HEK293 (cell line): Measurements from ENCODE around the gene OR52I1.

Experiments
- CTCF ChIA-PET: fragments of 350-600 bp; formaldehyde crosslinking; extraction: SDS; loops from one replicate; lab custom pipeline; 2021; ENCODE audit warnings: antibody characterized with exemption; lab: Yijun Ruan, JAX
- POLR2A ChIA-PET: fragments of 300-600 bp; formaldehyde crosslinking; extraction: SDS; loops from one replicate; lab custom pipeline; 2020; ENCODE audit warnings: antibody characterized with exemption, inconsistent platforms; lab: Yijun Ruan, JAX
- H3K27ac ChIP-seq: fragments of 200-500 bp; sonication (Bioruptor generic); 2 replicates; pipeline ENCODE4 v1.5.1; 2014; ENCODE audit warnings: low read depth, low read length, control low read depth, inconsistent platforms; ENCODE audit errors: extremely low read depth
- H3K36me3 ChIP-seq, 2 experiments: fragments of 200-500 bp in 1 of 2; sonication (Bioruptor generic) in 1 of 2; 1 replicate in 1 of 2; 2 replicates in 1 of 2; pipeline ENCODE4 v1.5.1; 2014 to 2017; ENCODE audit warnings: inconsistent platforms in 2 of 2, low read length in 2 of 2; ENCODE audit not compliant: control insufficient read depth in 2 of 2, insufficient read depth in 1 of 2
- H3K4me1 ChIP-seq: fragments of 200-500 bp; sonication (Bioruptor generic); 2 replicates; pipeline ENCODE4 v1.5.1; 2014; ENCODE audit warnings: mild to moderate bottlenecking, low read length, inconsistent platforms; ENCODE audit not compliant: control insufficient read depth, insufficient read depth
- H3K4me3 ChIP-seq: 2 replicates; pipeline ENCODE4 v1.5.1; 2011; ENCODE audit warnings: low read depth, mild to moderate bottlenecking, control low read depth, low read length, moderate library complexity
- H3K9me3 ChIP-seq: fragments of 200-500 bp; sonication (Bioruptor generic); 2 replicates; pipeline ENCODE4 v1.5.1; 2014; ENCODE audit warnings: low read depth, low read length, inconsistent platforms; ENCODE audit not compliant: control insufficient read depth, insufficient read depth
- BCL11B ChIP-seq: fragments of 450-650 bp; formaldehyde crosslinking; IDR thresholded peaks from 2 replicates; pipeline ENCODE4 v1.5.1; 2016; ENCODE audit warnings: low read depth, missing biosample characterization, missing genetic modification characterization
- GLIS2 ChIP-seq: fragments of 450-650 bp; formaldehyde crosslinking; IDR thresholded peaks from 2 replicates; pipeline ENCODE4 v1.5.1; 2016; ENCODE audit warnings: missing biosample characterization, missing genetic modification characterization
- HOXC10 ChIP-seq: sonication (generic); formaldehyde crosslinking; IDR thresholded peaks from 2 replicates; pipeline ENCODE4 v1.8.1; 2023; ENCODE audit warnings: mild to moderate bottlenecking, missing genetic modification reagents
- HOXD13 ChIP-seq: sonication (generic); formaldehyde crosslinking; IDR thresholded peaks from 2 replicates; pipeline ENCODE4 v1.8.0; 2022; ENCODE audit warnings: missing genetic modification reagents, borderline replicate concordance
- INSM2 ChIP-seq: fragments of 450-650 bp; formaldehyde crosslinking; IDR thresholded peaks from 2 replicates; pipeline ENCODE4 v1.5.1; 2016; ENCODE audit warnings: missing biosample characterization, missing genetic modification characterization
- KLF1 ChIP-seq: fragments of 450-650 bp; formaldehyde crosslinking; IDR thresholded peaks from 2 replicates; pipeline ENCODE4 v1.5.1; 2016; ENCODE audit warnings: missing biosample characterization, missing genetic modification characterization
- OVOL3 ChIP-seq: fragments of 450-650 bp; formaldehyde crosslinking; IDR thresholded peaks from 2 replicates; pipeline ENCODE4 v1.5.1; 2016; ENCODE audit warnings: missing biosample characterization, missing genetic modification characterization
- PRDM1 ChIP-seq: fragments of 450-650 bp; formaldehyde crosslinking; IDR thresholded peaks from 2 replicates; pipeline ENCODE4; 2016; ENCODE audit warnings: missing biosample characterization, missing genetic modification characterization
- REPIN1 ChIP-seq: fragments of 450-650 bp; formaldehyde crosslinking; IDR thresholded peaks from 2 replicates; pipeline ENCODE4 v1.5.1; 2017; ENCODE audit warnings: missing biosample characterization, missing genetic modification characterization, low read depth
- ZBTB10 ChIP-seq: fragments of 450-650 bp; formaldehyde crosslinking; IDR thresholded peaks from 2 replicates; pipeline ENCODE4 v1.5.1; 2016; ENCODE audit warnings: missing biosample characterization, missing genetic modification characterization
- ZBTB17 ChIP-seq: fragments of 450-650 bp; formaldehyde crosslinking; IDR thresholded peaks from 2 replicates; pipeline ENCODE4 v1.5.1; 2016; ENCODE audit warnings: missing biosample characterization, missing genetic modification characterization
- ZBTB6 ChIP-seq: fragments of 450-650 bp; formaldehyde crosslinking; IDR thresholded peaks from 2 replicates; pipeline ENCODE4 v1.5.1; 2017; ENCODE audit warnings: missing biosample characterization, missing genetic modification characterization
- ZIC2 ChIP-seq: fragments of 450-650 bp; formaldehyde crosslinking; IDR thresholded peaks from 2 replicates; pipeline ENCODE4 v1.5.1; 2016; ENCODE audit warnings: missing biosample characterization, missing genetic modification characterization
- ZNF114 ChIP-seq: fragments of 450-650 bp; formaldehyde crosslinking; IDR thresholded peaks from 2 replicates; pipeline ENCODE4 v1.5.0; 2017; ENCODE audit warnings: missing biosample characterization, missing genetic modification characterization
- ZNF214 ChIP-seq: fragments of 450-650 bp; formaldehyde crosslinking; IDR thresholded peaks from 2 replicates; pipeline ENCODE4 v1.5.1; 2017; ENCODE audit warnings: missing biosample characterization, mild to moderate bottlenecking, missing genetic modification characterization, borderline replicate concordance
- ZNF24 ChIP-seq: fragments of 450-650 bp; formaldehyde crosslinking; IDR thresholded peaks from 2 replicates; pipeline ENCODE4 v1.5.1; 2016; ENCODE audit warnings: missing biosample characterization, missing genetic modification characterization
- ZNF354C ChIP-seq: fragments of 450-650 bp; formaldehyde crosslinking; IDR thresholded peaks from 2 replicates; pipeline ENCODE4 v1.5.1; 2016; ENCODE audit warnings: missing biosample characterization, missing genetic modification characterization, low read depth, borderline replicate concordance
- ZNF391 ChIP-seq: fragments of 450-650 bp; formaldehyde crosslinking; IDR thresholded peaks from 2 replicates; pipeline ENCODE4 v1.5.1; 2016; ENCODE audit warnings: low read depth, missing biosample characterization, missing genetic modification characterization, borderline replicate concordance
- ZNF514 ChIP-seq: fragments of 450-650 bp; formaldehyde crosslinking; IDR thresholded peaks from 2 replicates; pipeline ENCODE4 v1.5.1; 2016; ENCODE audit warnings: missing biosample characterization, missing genetic modification characterization
- ZNF529 ChIP-seq: fragments of 450-650 bp; formaldehyde crosslinking; IDR thresholded peaks from 2 replicates; pipeline ENCODE4 v1.5.1; 2017; ENCODE audit warnings: missing genetic modification characterization, missing biosample characterization; ENCODE audit not compliant: insufficient replicate concordance
- ZNF664 ChIP-seq: fragments of 450-650 bp; formaldehyde crosslinking; IDR thresholded peaks from 2 replicates; pipeline ENCODE4 v1.5.1; 2016; ENCODE audit warnings: missing biosample characterization, missing genetic modification characterization
- ZNF677 ChIP-seq: fragments of 450-650 bp; IDR thresholded peaks from 2 replicates; pipeline ENCODE4 v1.5.0; 2018; ENCODE audit warnings: missing biosample characterization, mild to moderate bottlenecking, missing genetic modification characterization, moderate library complexity
- ZNF747 ChIP-seq: fragments of 450-650 bp; formaldehyde crosslinking; IDR thresholded peaks from 2 replicates; pipeline ENCODE4 v1.5.1; 2016; ENCODE audit warnings: missing biosample characterization, missing genetic modification characterization
- ZNF777 ChIP-seq: fragments of 450-650 bp; formaldehyde crosslinking; IDR thresholded peaks from 2 replicates; pipeline ENCODE4 v1.5.1; 2017; ENCODE audit warnings: missing biosample characterization, missing genetic modification characterization, borderline replicate concordance
- TF ChIP-seq, protein P1 (sequence below): fragments of 450-650 bp; formaldehyde crosslinking; IDR thresholded peaks from 2 replicates; pipeline ENCODE4 v1.5.1; 2016; ENCODE audit warnings: missing biosample characterization, missing genetic modification characterization
- TF ChIP-seq, protein P2 (sequence below): fragments of 450-650 bp; formaldehyde crosslinking; IDR thresholded peaks from 2 replicates; pipeline ENCODE4 v1.5.1; 2017; ENCODE audit warnings: missing biosample characterization, missing genetic modification characterization
- TF ChIP-seq, protein P3 (sequence below): fragments of 450-650 bp; IDR thresholded peaks from 2 replicates; pipeline ENCODE4 v1.5.1; 2018; ENCODE audit warnings: missing biosample characterization, mild to moderate bottlenecking, missing genetic modification characterization

The OR52I1 gene

DNA sequence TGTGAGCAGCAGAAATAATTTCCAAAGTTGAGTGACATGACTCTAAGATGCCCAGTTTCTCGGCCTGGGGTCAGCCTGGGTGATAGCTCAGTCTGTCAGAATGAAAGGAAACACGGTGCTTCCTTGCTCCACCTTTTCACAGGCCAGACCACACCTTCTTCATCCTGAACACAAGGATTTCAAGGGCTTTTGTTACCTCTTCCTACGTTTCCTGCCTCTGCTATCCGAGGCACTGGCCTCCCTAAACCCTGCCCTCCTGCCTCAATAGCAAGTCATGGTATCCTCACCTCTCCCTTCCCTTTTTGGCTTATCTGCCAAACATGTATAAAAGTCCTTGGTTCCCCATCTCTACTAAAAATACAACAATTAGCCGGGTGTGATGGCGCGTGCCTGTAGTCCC, 48.2 kb downstream of the OR52I1 start:
- H3K4me1 ChIP-seq, result no peaks in the 10 kb centered on the region
- H3K36me3 ChIP-seq, result no peaks in the 10 kb centered on the region
- TF ChIP-seq, protein P1, sequence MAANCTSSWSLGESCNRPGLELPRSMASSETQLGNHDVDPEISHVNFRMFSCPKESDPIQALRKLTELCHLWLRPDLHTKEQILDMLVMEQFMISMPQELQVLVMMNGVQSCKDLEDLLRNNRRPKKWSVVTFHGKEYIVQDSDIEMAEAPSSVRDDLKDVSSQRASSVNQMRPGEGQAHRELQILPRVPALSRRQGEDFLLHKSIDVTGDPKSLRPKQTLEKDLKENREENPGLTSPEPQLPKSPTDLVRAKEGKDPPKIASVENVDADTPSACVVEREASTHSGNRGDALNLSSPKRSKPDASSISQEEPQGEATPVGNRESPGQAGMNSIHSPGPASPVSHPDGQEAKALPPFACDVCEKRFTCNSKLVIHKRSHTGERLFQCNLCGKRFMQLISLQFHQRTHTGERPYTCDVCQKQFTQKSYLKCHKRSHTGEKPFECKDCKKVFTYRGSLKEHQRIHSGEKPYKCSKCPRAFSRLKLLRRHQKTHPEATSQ (tag by site-specific recombination), result no peak
- TF ChIP-seq REPIN1 (tag by site-specific recombination) (no peak), PRDM1 (tag by site-specific recombination) (no peak), ZNF747 (no peak), KLF1 (tag by site-specific recombination) (no peak), ZBTB10 (tag by site-specific recombination) (no peak), ZNF354C (tag by site-specific recombination) (no peak), ZNF529 (no peak)
- POLR2A ChIA-PET, result no interaction called here
- no peaks in the 10 kb centered on the region for H3K9me3 ChIP-seq
- no peak overlapping the region for H3K4me3 ChIP-seq
- no peak overlapping the region for H3K27ac ChIP-seq
- CTCF ChIA-PET, result interaction anchor here (0.6 kb wide), 1 partner anchor 1719 kb away, joined by 4 read pairs; no protein-coding TSS in a partner anchor

DNA sequence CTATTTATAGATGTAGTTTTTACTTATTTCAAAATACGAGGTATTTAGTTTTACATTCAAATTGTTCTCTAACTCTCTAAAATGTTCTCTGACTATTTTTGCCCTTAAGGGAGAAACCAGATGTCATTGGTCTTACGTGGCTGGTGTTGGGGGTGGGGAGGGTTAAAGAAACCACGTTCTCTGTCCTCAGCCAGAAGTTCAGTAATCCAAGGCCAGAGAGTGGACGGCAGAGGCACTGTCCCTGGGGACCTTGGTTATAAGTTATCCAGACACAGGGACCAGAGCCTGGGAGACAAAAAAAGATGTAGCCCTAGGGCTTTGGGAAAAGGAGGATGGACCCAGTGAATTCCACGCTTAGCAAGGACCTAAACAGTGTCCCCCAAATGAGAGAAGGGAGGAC, 49.2 kb downstream of the OR52I1 start:
- H3K36me3 ChIP-seq, result no peaks in the 10 kb centered on the region
- TF ChIP-seq OVOL3, result no peak
- TF ChIP-seq INSM2, result no peak
- TF ChIP-seq, protein P2, sequence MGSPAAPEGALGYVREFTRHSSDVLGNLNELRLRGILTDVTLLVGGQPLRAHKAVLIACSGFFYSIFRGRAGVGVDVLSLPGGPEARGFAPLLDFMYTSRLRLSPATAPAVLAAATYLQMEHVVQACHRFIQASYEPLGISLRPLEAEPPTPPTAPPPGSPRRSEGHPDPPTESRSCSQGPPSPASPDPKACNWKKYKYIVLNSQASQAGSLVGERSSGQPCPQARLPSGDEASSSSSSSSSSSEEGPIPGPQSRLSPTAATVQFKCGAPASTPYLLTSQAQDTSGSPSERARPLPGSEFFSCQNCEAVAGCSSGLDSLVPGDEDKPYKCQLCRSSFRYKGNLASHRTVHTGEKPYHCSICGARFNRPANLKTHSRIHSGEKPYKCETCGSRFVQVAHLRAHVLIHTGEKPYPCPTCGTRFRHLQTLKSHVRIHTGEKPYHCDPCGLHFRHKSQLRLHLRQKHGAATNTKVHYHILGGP (tag by site-specific recombination), result no peak
- no peak for TF ChIP-seq HOXC10
- no peak for TF ChIP-seq ZBTB6 (tag by site-specific recombination)
- no peak for TF ChIP-seq BCL11B (tag by site-specific recombination)
- no peak for TF ChIP-seq ZNF391 (tag by site-specific recombination)
- TF ChIP-seq, protein P3, sequence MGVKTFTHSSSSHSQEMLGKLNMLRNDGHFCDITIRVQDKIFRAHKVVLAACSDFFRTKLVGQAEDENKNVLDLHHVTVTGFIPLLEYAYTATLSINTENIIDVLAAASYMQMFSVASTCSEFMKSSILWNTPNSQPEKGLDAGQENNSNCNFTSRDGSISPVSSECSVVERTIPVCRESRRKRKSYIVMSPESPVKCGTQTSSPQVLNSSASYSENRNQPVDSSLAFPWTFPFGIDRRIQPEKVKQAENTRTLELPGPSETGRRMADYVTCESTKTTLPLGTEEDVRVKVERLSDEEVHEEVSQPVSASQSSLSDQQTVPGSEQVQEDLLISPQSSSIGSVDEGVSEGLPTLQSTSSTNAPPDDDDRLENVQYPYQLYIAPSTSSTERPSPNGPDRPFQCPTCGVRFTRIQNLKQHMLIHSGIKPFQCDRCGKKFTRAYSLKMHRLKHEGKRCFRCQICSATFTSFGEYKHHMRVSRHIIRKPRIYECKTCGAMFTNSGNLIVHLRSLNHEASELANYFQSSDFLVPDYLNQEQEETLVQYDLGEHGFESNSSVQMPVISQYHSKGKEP, result no peak
- no peak for TF ChIP-seq ZNF214 (tag by site-specific recombination)
- no peak for TF ChIP-seq ZNF664 (tag by site-specific recombination)
- TF ChIP-seq ZNF114 (tag by site-specific recombination), result no peak
- TF ChIP-seq ZNF747, result no peak
- no peak for TF ChIP-seq ZBTB17 (tag by site-specific recombination)
- no peak for TF ChIP-seq ZIC2
- TF ChIP-seq GLIS2, result no peak
- TF ChIP-seq ZNF514 (tag by site-specific recombination), result no peak
- TF ChIP-seq ZNF24 (tag by site-specific recombination), result no peak
- no peak for TF ChIP-seq ZNF677 (tag by site-specific recombination)
- no peak for TF ChIP-seq ZNF777 (tag by site-specific recombination)
- no peak for TF ChIP-seq HOXD13 (CRISPR knock-in tag)
- H3K9me3 ChIP-seq, result no peaks in the 10 kb centered on the region
- POLR2A ChIA-PET, result no interaction called here
- no peak overlapping the region for H3K4me3 ChIP-seq
- H3K27ac ChIP-seq, result no peak overlapping the region
- no peaks in the 10 kb centered on the region for H3K4me1 ChIP-seq
- CTCF ChIA-PET, result interaction anchor here (1.2 kb wide), 1 partner anchor 16 kb away, joined by 4 read pairs; no protein-coding TSS in a partner anchor
